ENCODE data around the gene CHRNA1. TPM values are rescaled to one million over a fixed set of nuclear protein-coding genes. Genes with fewer than 3 reads are reported as not detected.

CHRNA1 gene
- polyA plus RNA-seq, 1 of the 3 experiments (the other 2 are of a cell fraction), result 0.02 TPM

GRCh38 chr2:174699993-174700766 is 64.1 kb downstream of the CHRNA1 start:
- Histone ChIP-seq H3K36me3 (replicated peaks in 1 of 2; ENCODE audit: control insufficient read depth in 1 of 2, insufficient read depth in 2 of 2, low read length in 1 of 2) (no peaks in the 10 kb centered on the region), H3K27ac (ENCODE audit: low read depth in 2 of 2, low read length in 1 of 2) (no peak overlapping the region), H3K9ac (no peak overlapping the region), H3K4me1 (ENCODE audit: control insufficient read depth in 1 of 2, insufficient read depth in 2 of 2, low read depth in 1 of 2, low read length in 1 of 2) (peaks cover 0 to 1% of the 10 kb centered on the region in 2 experiments; a peak in 1 of 4 replicates), H3K79me2 (ENCODE audit: insufficient read depth) (no peaks in the 10 kb centered on the region), H2AFZ (ENCODE audit: low read depth) (no peak overlapping the region), H3K27me3 (ENCODE audit: insufficient read depth) (0 out of 2 replicates have a peak, but pooled peaks cover 1% of the 10 kb centered on the region), H3K4me3 (ENCODE audit: low read depth in 2 of 2, low read length in 1 of 2) (no peak overlapping the region; a peak in 1 of 4 replicates), H3K4me2 (no peak overlapping the region), H3F3A (replicated peaks; ENCODE audit: insufficient read depth) (no peaks in the 10 kb centered on the region), H3K9me2 (no peaks in the 10 kb centered on the region), H4K20me1 (ENCODE audit: insufficient read depth) (no peaks in the 10 kb centered on the region), H3K9me3 (no peaks in the 10 kb centered on the region)
- TF ChIP-seq RCOR1 (IDR thresholded peaks at IDR 0.05; ENCODE audit: low read length), result peak; percentile 24; the same call in 1 of the 2 replicates
- no peak for TF ChIP-seq JUND (IDR thresholded peaks at IDR 0.05)
- TF ChIP-seq SMC3 (IDR thresholded peaks at IDR 0.05; ENCODE audit: low read depth, low read length), result peak; percentile 55
- no peak for TF ChIP-seq EZH2phosphoT487 (IDR thresholded peaks at IDR 0.05; ENCODE audit: borderline replicate concordance, low read depth)
- peak; percentile 79 for TF ChIP-seq CTCF (IDR thresholded peaks at IDR 0.05)
- TF ChIP-seq RAD21 (IDR thresholded peaks at IDR 0.05; ENCODE audit: low read length), result peak; percentile 89
- WGBS (ENCODE audit: low lambda C conversion rate), result 60% methylated on average over 4 of the region's 4 CpGs
- POLR2A ChIA-PET, result interaction anchor here (1.0 kb wide), 1 partner anchor 18 kb away, joined by 3 read pairs; no protein-coding TSS in a partner anchor
- CTCF ChIA-PET, result interaction anchor here (0.5 to 8.0 kb wide), 68 partner anchors 9 to 1404 kb away, joined by 3 to 93 read pairs (median 4); partner anchors contain the start of genes GPR155 and HOXD13
- DNase-seq, result peak; percentile 69

Other genes starting within 250 kb of the CHRNA1 start
- 48.2 and 56.7 TPM in 2 replicates for gene WIPF1, start 166.7 kb downstream of the CHRNA1 start, polyA plus RNA-seq (2012; rRNA removed)
- gene CHN1, start 240.9 kb upstream of the CHRNA1 start, polyA plus RNA-seq (2012; rRNA removed), result 31.6 and 46.9 TPM in 2 replicates